Endothelial cell of umbilical vein (primary cell): ENCODE results near the gene RNF168. TPM values are rescaled to one million over a fixed set of nuclear protein-coding genes. Genes with fewer than 3 reads are reported as not detected.

Source experiments
- BruUV-seq: library from RNA; stranded (reverse); fragments of 400-500 nt; replicated peaks from 2 replicates; lab custom pipeline; 2021; lab: Mats Ljungman, UMichigan
- CTCF ChIA-PET: fragments of 300-600, 350-600 bp; sonication (Branson Sonifier 250); formaldehyde crosslinking; loops from one replicate; lab custom pipeline; 2021; ENCODE audit warnings: antibody characterized with exemption, inconsistent platforms; lab: Charles Lee
- POLR2A ChIA-PET: fragments of 300-600, 350-600 bp; sonication (Branson Sonifier 250); formaldehyde crosslinking; loops from one replicate; lab custom pipeline; 2021; ENCODE audit warnings: antibody characterized with exemption, inconsistent platforms; lab: Charles Lee
- DNase-seq: peaks from one replicate; pipeline ENCODE4 v3.0.0-alpha.2; 2011; ENCODE audit warnings: low read depth, low spot score
- FAIRE-seq: peaks from 2 replicates; lab custom pipeline; 2011; peaks lifted over from hg19 to GRCh38; lab: Jason Lieb, UNC
- H2AFZ ChIP-seq: 2 replicates; pipeline ENCODE4 v1.6.0; 2012; ENCODE audit warnings: low read depth, low read length, control low read depth, inconsistent platforms
- H3K27ac ChIP-seq: 2 replicates; pipeline ENCODE4 v1.5.1; 2011; ENCODE audit warnings: low read depth, mild to moderate bottlenecking, control low read depth, low read length, moderate library complexity; ENCODE audit not compliant: insufficient read depth
- H3K27me3 ChIP-seq, 2 experiments: 2 replicates each; pipeline versions ENCODE4 v1.6.0 to v1.6.1; 2011; ENCODE audit warnings: low read length in 2 of 2, mixed read lengths in 1 of 2; ENCODE audit not compliant: control insufficient read depth in 2 of 2, insufficient read depth in 2 of 2
- H3K36me3 ChIP-seq, 2 experiments: 2 replicates in 1 of 2; 3 replicates in 1 of 2; pipeline ENCODE4 v1.5.1; 2011; ENCODE audit warnings: low read length in 2 of 2, mild to moderate bottlenecking in 1 of 2, moderate library complexity in 1 of 2; ENCODE audit not compliant: control insufficient read depth in 2 of 2, insufficient read depth in 2 of 2; ENCODE audit errors: extremely low read depth in 1 of 2
- H3K4me1 ChIP-seq: 3 replicates; pipeline ENCODE4 v1.5.1; 2011; ENCODE audit warnings: mild to moderate bottlenecking, low read length; ENCODE audit not compliant: control insufficient read depth, insufficient read depth; ENCODE audit errors: extremely low read depth
- H3K4me2 ChIP-seq: 2 replicates; pipeline ENCODE4 v1.6.1; 2011; ENCODE audit warnings: low read length, control low read depth, mixed read lengths; ENCODE audit not compliant: insufficient read depth
- H3K4me3 ChIP-seq, 3 experiments: fragments of 200-600 bp in 1 of 3; sonication (generic), shearing (Covaris generic) in 1 of 3; replicated peaks in 1 of 3; 2 replicates each; pipeline ENCODE4 v1.5.1; 2011 to 2016; ENCODE audit warnings: control low read depth in 3 of 3, low read length in 3 of 3, mild to moderate bottlenecking in 2 of 3, inconsistent platforms in 1 of 3, low read depth in 1 of 3, moderate library complexity in 1 of 3; ENCODE audit not compliant: insufficient read depth in 1 of 3
- H3K79me2 ChIP-seq: 2 replicates; pipeline ENCODE4 v1.6.0; 2012; ENCODE audit warnings: low read length, inconsistent platforms; ENCODE audit not compliant: control insufficient read depth, insufficient read depth
- H3K9ac ChIP-seq: replicated peaks from 2 replicates; pipeline ENCODE3; 2011; ENCODE audit warnings: low read length, control low read depth; ENCODE audit not compliant: insufficient read depth; ENCODE audit errors: extremely low read depth
- H3K9me1 ChIP-seq: replicated peaks from 3 replicates; pipeline ENCODE4 v1.6.0; 2011; ENCODE audit warnings: mild to moderate bottlenecking, low read length; ENCODE audit not compliant: control insufficient read depth, insufficient read depth; ENCODE audit errors: extremely low read depth
- H3K9me3 ChIP-seq: replicated peaks from 2 replicates; pipeline ENCODE4 v1.5.1; 2012; ENCODE audit warnings: low read length, inconsistent platforms; ENCODE audit not compliant: control insufficient read depth, insufficient read depth
- H4K20me1 ChIP-seq: replicated peaks from 2 replicates; pipeline ENCODE3; 2011; ENCODE audit warnings: mild to moderate bottlenecking, low read length; ENCODE audit not compliant: control insufficient read depth, insufficient read depth; ENCODE audit errors: extremely low read depth
- EZH2 ChIP-seq: IDR thresholded peaks from 2 replicates; pipeline ENCODE4 v1.6.1; 2012; ENCODE audit warnings: borderline replicate concordance, low read depth, mild to moderate bottlenecking, moderate library complexity, low read length, inconsistent platforms; ENCODE audit not compliant: severe bottlenecking
- GATA2 ChIP-seq: IDR thresholded peaks from 2 replicates; pipeline ENCODE4 v1.7.0; 2011; ENCODE audit warnings: low read depth, mild to moderate bottlenecking, moderate library complexity, mixed read lengths, low read length; ENCODE audit not compliant: insufficient read length, insufficient read depth
- POLR2A ChIP-seq: IDR thresholded peaks from 2 replicates; pipeline ENCODE4 v1.6.1; 2012; ENCODE audit warnings: low read depth, mild to moderate bottlenecking, control low read depth, low read length
- POLR2AphosphoS5 ChIP-seq: IDR thresholded peaks from 2 replicates; pipeline ENCODE4 v1.6.1; 2012; ENCODE audit warnings: low read depth, mild to moderate bottlenecking, control low read depth, low read length, moderate library complexity; ENCODE audit not compliant: insufficient read depth
- dilution Hi-C: fragments of 300-500 bp; cut with MboI; formaldehyde crosslinking; loops from one replicate; pipeline ENCODE4 v1.15.0; 2019; ENCODE audit warnings: low sequenced_read_pairs; ENCODE audit not compliant: extremely low pct_ligation_motif_present
- intact Hi-C: fragments of 100-400 bp; cut with micrococcal nuclease; formaldehyde crosslinking; loops from one replicate; pipeline ENCODE4 v1.10.0; 2022
- polyA plus RNA-seq, 4 experiments: library from polyadenylated mRNA; depleted of rRNA in 3 of 4; stranded (reverse) in 3 of 4; unstranded in 1 of 4; fragments of >200 nt; gene quantifications; 2 replicates each; pipeline versions ENCODE4 v1.2.1 to v1.2.3, GENCODE V29; 2011 to 2012; ENCODE audit warnings: missing spikeins in 1 of 4
- total RNA-seq: library from RNA; stranded (reverse); gene quantifications from 2 replicates; pipeline ENCODE4 v1.2.3, GENCODE V29; 2021
- TF ChIP-seq, protein P1 (sequence below): IDR thresholded peaks from 2 replicates; pipeline ENCODE4 v1.6.1; 2011; ENCODE audit not compliant: insufficient read depth, insufficient read length

Gene RNF168
- total and polyA plus RNA-seq, 2 donors (not counting 3 experiments of a cell fraction or from before 2014, with no cell fraction given) = 4.0 to 32.9 TPM

DNA sequence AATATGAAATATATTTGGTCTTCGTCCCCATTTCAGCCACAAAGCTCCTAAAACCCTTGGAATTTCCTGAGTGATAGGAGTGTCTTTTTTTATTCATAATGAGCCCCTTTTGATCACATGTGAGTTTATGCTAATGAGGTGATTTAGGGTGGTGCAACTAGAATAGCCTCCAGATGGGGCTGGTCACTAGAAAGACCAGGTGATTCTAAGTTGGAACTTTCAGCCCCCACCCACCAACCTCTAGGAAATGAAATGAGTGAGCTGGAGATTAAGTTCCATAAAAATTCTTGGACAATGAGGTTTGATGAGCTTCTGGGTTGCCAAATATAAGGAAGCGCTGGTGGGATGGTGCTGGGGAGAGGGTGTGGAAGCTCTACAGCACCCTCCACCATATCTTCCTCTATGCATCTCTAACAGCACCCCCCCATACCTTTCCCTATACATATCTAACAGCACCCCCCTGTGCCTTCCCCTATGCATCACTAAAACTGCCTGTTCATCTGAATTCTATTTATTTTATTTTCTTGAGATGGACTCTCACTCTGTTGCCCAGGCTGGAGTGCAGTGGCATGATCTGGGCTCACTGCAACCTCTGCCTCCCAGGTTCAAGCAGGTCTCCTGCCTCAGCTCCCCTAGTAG, 13.7 kb upstream of the RNF168 start:
- no peak overlapping the region for H3K27ac ChIP-seq
- TF ChIP-seq EZH2 (no peak), GATA2 (no peak)
- TF ChIP-seq, protein P1, sequence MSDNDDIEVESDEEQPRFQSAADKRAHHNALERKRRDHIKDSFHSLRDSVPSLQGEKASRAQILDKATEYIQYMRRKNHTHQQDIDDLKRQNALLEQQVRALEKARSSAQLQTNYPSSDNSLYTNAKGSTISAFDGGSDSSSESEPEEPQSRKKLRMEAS = no peak
- H3K9me3 ChIP-seq = no peaks in the 10 kb centered on the region
- FAIRE-seq = no peak
- ChIA-PET CTCF (interaction anchor here (0.7 to 1.4 kb wide), 6 partner anchors 8 to 444 kb away, joined by 3 read pairs; no protein-coding TSS in a partner anchor), POLR2A (no interaction called here)
- dilution Hi-C loops = no loop called here
- H3K79me2 ChIP-seq = no peaks in the 10 kb centered on the region
- no peak overlapping the region for H2AFZ ChIP-seq
- no peaks in the 10 kb centered on the region for H4K20me1 ChIP-seq
- no peak overlapping the region for H3K4me2 ChIP-seq
- H3K36me3 ChIP-seq = no peaks in the 10 kb centered on the region
- H3K4me1 ChIP-seq = no peaks in the 10 kb centered on the region
- BruUV-seq = no TSS peak
- H3K4me3 ChIP-seq = no peak overlapping the region
- no peaks in the 10 kb centered on the region for H3K9me1 ChIP-seq
- no peaks in the 10 kb centered on the region for H3K27me3 ChIP-seq
- intact Hi-C loops = loop anchor here (5.0 kb wide), 1 partner anchor 320 kb away; no protein-coding TSS in a partner anchor
- H3K9ac ChIP-seq = no peak overlapping the region
- no peak for DNase-seq

DNA sequence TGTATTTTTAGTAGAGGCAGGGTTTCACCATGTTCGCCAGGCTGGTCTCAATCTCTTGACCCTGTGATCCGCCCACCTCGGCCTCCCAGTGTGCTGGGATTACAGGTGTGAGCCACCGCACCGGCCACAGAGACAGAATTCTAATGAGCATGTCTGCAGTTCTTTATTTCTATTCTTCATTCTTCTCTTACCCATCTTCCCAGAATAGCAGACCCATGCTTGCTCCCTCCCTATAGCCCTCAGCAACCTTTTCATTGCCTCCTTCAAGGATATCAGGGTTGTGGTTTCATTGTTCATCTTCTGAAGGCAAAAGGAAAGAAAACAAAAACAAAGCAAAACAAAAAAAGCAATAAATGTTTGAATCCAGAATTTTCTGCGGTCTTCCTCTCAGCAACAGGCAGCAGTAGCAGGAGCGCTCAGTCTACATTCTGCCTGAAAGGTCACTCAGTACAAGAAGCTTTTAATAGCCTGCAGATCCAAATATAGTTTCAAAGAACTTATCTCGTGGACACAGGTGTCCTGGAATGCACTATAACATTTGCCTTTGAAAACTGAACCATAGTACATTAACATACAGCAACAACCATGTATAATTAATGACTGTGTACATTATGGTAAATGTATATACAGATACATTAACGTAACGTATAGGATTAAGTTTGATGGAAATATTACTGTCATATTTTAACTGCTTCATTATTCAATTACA, 11.5 kb upstream of the RNF168 start, which contains the start of gene SMCO1:
SMCO1 (minus strand) TSS at position 434 of the 709 bp plus-strand sequence; CDS start at position 297, 137 bp downstream.
- H3K9me1 ChIP-seq = no peaks in the 10 kb centered on the region
- H3K9ac ChIP-seq = no peak within 1 kb of the TSS
- H3K36me3 ChIP-seq = no peaks in the 10 kb centered on the region
- intact Hi-C loops = loop anchor here (5.0 kb wide), 1 partner anchor 318 kb away; no protein-coding TSS in a partner anchor
- DNase-seq = no peak
- H3K4me1 ChIP-seq = no peaks in the 10 kb centered on the region
- CTCF ChIA-PET = no interaction called here
- H3K79me2 ChIP-seq = no peaks in the 10 kb centered on the region
- H2AFZ ChIP-seq = no peak within 1 kb of the TSS
- TF ChIP-seq POLR2AphosphoS5 (no peak), EZH2 (no peak), GATA2 (no peak), POLR2A (no peak)
- TF ChIP-seq, protein P1 = no peak
- no TSS peak for BruUV-seq
- no peaks in the 10 kb centered on the region for H4K20me1 ChIP-seq
- H3K4me3 ChIP-seq = no peak within 1 kb of the TSS
- POLR2A ChIA-PET = no interaction called here
- no peaks in the 10 kb centered on the region for H3K9me3 ChIP-seq
- peaks cover 0 to 1% of the 10 kb centered on the region in 2 experiments for H3K27me3 ChIP-seq
- dilution Hi-C loops = no loop called here
- FAIRE-seq = no peak
- H3K4me2 ChIP-seq = no peak within 1 kb of the TSS
- H3K27ac ChIP-seq = no peak within 1 kb of the TSS
